Neural progenitor cell (in vitro differentiated cells): Measurements from ENCODE around the gene SPATA9. TPM values are rescaled to one million over a fixed set of nuclear protein-coding genes. Genes with fewer than 3 reads are reported as not detected.

Experiments
- DNase-seq: peaks from one replicate; pipeline ENCODE4 v3.0.0-alpha.2; 2016; ENCODE audit warnings: low spot score
- H2AFZ ChIP-seq: fragments of 200-600 bp; sonication (generic); replicated peaks from 2 replicates; pipeline ENCODE4 v1.6.1; 2016; ENCODE audit warnings: antibody characterized with exemption
- H3F3A ChIP-seq: fragments of 200-600 bp; sonication (generic); 2 replicates; pipeline ENCODE4 v1.6.1; 2016; ENCODE audit warnings: antibody characterized with exemption, low read depth
- H3K27ac ChIP-seq: fragments of 200-600 bp; sonication (generic); 2 replicates; pipeline ENCODE4 v1.5.1; 2016; ENCODE audit warnings: mild to moderate bottlenecking
- H3K27me3 ChIP-seq: fragments of 200-600 bp; sonication (generic); 2 replicates; pipeline ENCODE4 v1.6.1; 2016; ENCODE audit warnings: mild to moderate bottlenecking, moderate library complexity
- H3K36me3 ChIP-seq: fragments of 200-600 bp; sonication (generic); 2 replicates; pipeline ENCODE4 v1.5.1; 2016
- H3K4me1 ChIP-seq: fragments of 200-600 bp; sonication (generic); 2 replicates; pipeline ENCODE4 v1.6.1; 2016; ENCODE audit warnings: mixed run types
- H3K4me2 ChIP-seq: fragments of 200-600 bp; sonication (generic); 2 replicates; pipeline ENCODE4 v1.6.1; 2016
- H3K4me3 ChIP-seq: fragments of 200-600 bp; sonication (generic); 2 replicates; pipeline ENCODE4 v1.5.1; 2016
- H3K79me2 ChIP-seq: fragments of 200-600 bp; sonication (generic); 2 replicates; pipeline ENCODE4 v1.6.1; 2016; ENCODE audit warnings: low read depth
- H3K9ac ChIP-seq: fragments of 200-600 bp; sonication (generic); 2 replicates; pipeline ENCODE4 v1.6.1; 2016
- H3K9me3 ChIP-seq: fragments of 200-600 bp; sonication (generic); 2 replicates; pipeline ENCODE4 v1.5.1; 2016; ENCODE audit warnings: low read depth
- H4K20me1 ChIP-seq: fragments of 200-600 bp; sonication (generic); 2 replicates; pipeline ENCODE4 v1.6.1; 2016; ENCODE audit warnings: low read depth
- H3K27ac Mint-ChIP-seq: 3 replicates; pipeline ENCODE4 v1.8.0; 2021; ENCODE audit warnings: mixed read lengths
- H3K27me3 Mint-ChIP-seq: 2 replicates; pipeline ENCODE4 v1.8.0; 2022; ENCODE audit warnings: low read depth, mild to moderate bottlenecking, inconsistent platforms, moderate library complexity, mixed read lengths; ENCODE audit not compliant: insufficient read depth
- H3K36me3 Mint-ChIP-seq: 3 replicates; pipeline ENCODE4 v1.8.0; 2021; ENCODE audit warnings: mixed read lengths
- H3K4me1 Mint-ChIP-seq: 3 replicates; pipeline ENCODE4 v1.8.0; 2021; ENCODE audit warnings: mixed read lengths
- H3K4me3 Mint-ChIP-seq: 3 replicates; pipeline ENCODE4 v1.8.0; 2021; ENCODE audit warnings: mild to moderate bottlenecking, moderate library complexity, mixed read lengths
- H3K9me3 Mint-ChIP-seq: 3 replicates; pipeline ENCODE4 v1.8.0; 2020; ENCODE audit warnings: mixed read lengths
- CTCF ChIP-seq: fragments of 200-600 bp; sonication (generic); IDR thresholded peaks from 2 replicates; pipeline ENCODE4 v1.5.1; 2017; ENCODE audit warnings: antibody characterized with exemption, mild to moderate bottlenecking
- EZH2 ChIP-seq: fragments of 200-600 bp; sonication (generic); IDR thresholded peaks from 2 replicates; pipeline ENCODE4 v1.6.1; 2017; ENCODE audit warnings: antibody characterized with exemption, mild to moderate bottlenecking, moderate library complexity
- EZH2phosphoT487 ChIP-seq: fragments of 200-600 bp; sonication (generic); IDR thresholded peaks from 2 replicates; pipeline ENCODE4 v1.6.1; 2017; ENCODE audit warnings: antibody characterized with exemption
- total RNA-seq: library from RNA; depleted of rRNA; stranded (reverse); fragments of >200 nt; gene quantifications from 2 replicates; pipeline ENCODE4 v1.2.3, GENCODE V29; 2015; ENCODE audit warnings: low replicate concordance

Gene SPATA9
- total RNA-seq, 1 donor from 2014 or later, result not detected

- Mint-ChIP-seq H3K36me3 (no peaks in the 10 kb centered on the region), H3K27me3 (peaks cover 18% of the 10 kb centered on the region), H3K27ac (no peak overlapping the region), H3K4me3 (no peak overlapping the region), H3K9me3 (no peaks in the 10 kb centered on the region), H3K4me1 (peaks cover 12% of the 10 kb centered on the region)
- H3K36me3 ChIP-seq, result no peaks in the 10 kb centered on the region
- peaks cover 46% of the 10 kb centered on the region for H3K27me3 ChIP-seq
- no peak overlapping the region for H3K27ac ChIP-seq
- no peaks in the 10 kb centered on the region for H3K79me2 ChIP-seq
- H3K4me1 ChIP-seq, result peaks cover 10% of the 10 kb centered on the region
- H3F3A ChIP-seq, result peaks cover 12% of the 10 kb centered on the region
- H3K4me2 ChIP-seq, result no peak overlapping the region
- no peaks in the 10 kb centered on the region for H4K20me1 ChIP-seq
- no peak overlapping the region for H2AFZ ChIP-seq
- no peaks in the 10 kb centered on the region for H3K9me3 ChIP-seq
- DNase-seq, result no peak
- H3K9ac ChIP-seq, result no peak overlapping the region
- no peak overlapping the region for H3K4me3 ChIP-seq
- TF ChIP-seq CTCF (no peak), EZH2phosphoT487 (no peak), EZH2 (no peak)
Measured at GRCh38 chr5:95624368-95624767, 58.4 kb downstream of the SPATA9 start.

- no peaks in the 10 kb centered on the region for H3K9me3 Mint-ChIP-seq
- H3K27ac ChIP-seq, result no peak overlapping the region
- H3K9me3 ChIP-seq, result no peaks in the 10 kb centered on the region
- H3K4me1 Mint-ChIP-seq, result peaks cover 12% of the 10 kb centered on the region
- H3K4me3 ChIP-seq, result no peak overlapping the region
- peaks cover 12% of the 10 kb centered on the region for H3F3A ChIP-seq
- no peaks in the 10 kb centered on the region for H3K36me3 ChIP-seq
- no peak overlapping the region for H3K4me3 Mint-ChIP-seq
- H3K9ac ChIP-seq, result no peak overlapping the region
- H3K79me2 ChIP-seq, result no peaks in the 10 kb centered on the region
- no peak for TF ChIP-seq EZH2
- no peak for TF ChIP-seq EZH2phosphoT487
- TF ChIP-seq CTCF, result no peak
- peaks cover 13% of the 10 kb centered on the region for H3K4me1 ChIP-seq
- peaks cover 53% of the 10 kb centered on the region for H3K27me3 ChIP-seq
- H3K4me2 ChIP-seq, result no peak overlapping the region
- no peak for DNase-seq
- H4K20me1 ChIP-seq, result no peaks in the 10 kb centered on the region
- no peak overlapping the region for H2AFZ ChIP-seq
- no peaks in the 10 kb centered on the region for H3K36me3 Mint-ChIP-seq
- H3K27me3 Mint-ChIP-seq, result peaks cover 24% of the 10 kb centered on the region
- H3K27ac Mint-ChIP-seq, result no peak overlapping the region
Measured at GRCh38 chr5:95623706-95624105, 59.1 kb downstream of the SPATA9 start.

- peaks cover 13% of the 10 kb centered on the region for H3K4me1 ChIP-seq
- H3K36me3 ChIP-seq, result no peaks in the 10 kb centered on the region
- DNase-seq, result no peak
- H3K9me3 ChIP-seq, result no peaks in the 10 kb centered on the region
- H3K9ac ChIP-seq, result no peak overlapping the region
- Mint-ChIP-seq H3K4me3 (peak overlapping the region; percentile 86), H3K4me1 (peaks cover 12% of the 10 kb centered on the region), H3K9me3 (no peaks in the 10 kb centered on the region), H3K27me3 (peaks cover 33% of the 10 kb centered on the region), H3K27ac (no peak overlapping the region), H3K36me3 (no peaks in the 10 kb centered on the region)
- H2AFZ ChIP-seq, result no peak overlapping the region
- no peaks in the 10 kb centered on the region for H4K20me1 ChIP-seq
- peak overlapping the region; percentile 96 for H3K4me2 ChIP-seq
- peaks cover 69% of the 10 kb centered on the region for H3K27me3 ChIP-seq
- TF ChIP-seq EZH2, result no peak
- TF ChIP-seq EZH2phosphoT487, result no peak
- TF ChIP-seq CTCF, result no peak
- no peak overlapping the region for H3K27ac ChIP-seq
- H3F3A ChIP-seq, result peaks cover 12% of the 10 kb centered on the region
- H3K4me3 ChIP-seq, result no peak overlapping the region
- H3K79me2 ChIP-seq, result no peaks in the 10 kb centered on the region
Measured at GRCh38 chr5:95621839-95622629, 60.8 kb downstream of the SPATA9 start.
